T-helper 17 cell (primary cell): ENCODE measurements around the gene HSF2. TPM values are rescaled to one million over a fixed set of nuclear protein-coding genes. Genes with fewer than 3 reads are reported as not detected.

Experiments
- ATAC-seq: fragments of 150-1000 bp; cut with Tn5 transposase; 2 replicates; pipeline ENCODE4 v1.10.0; 2021; ENCODE audit warnings: mild to moderate bottlenecking, moderate library complexity
- DNase-seq, 3 donors: peaks; one replicate each; pipeline versions ENCODE4 v3.0.0 to v3.0.0-alpha.2; 2020 to 2021
- H3K9me3 ChIP-seq: one replicate; pipeline ENCODE4 v1.7.0; 2013; ENCODE audit warnings: low read length, mild to moderate bottlenecking; ENCODE audit not compliant: control insufficient read depth, poor library complexity, severe bottlenecking
- H3K27ac Mint-ChIP-seq: one replicate; pipeline ENCODE4 v1.8.0; 2022; ENCODE audit warnings: mild to moderate bottlenecking, moderate library complexity, mixed read lengths
- H3K27me3 Mint-ChIP-seq: one replicate; pipeline ENCODE4 v1.8.0; 2022; ENCODE audit warnings: mixed read lengths
- H3K36me3 Mint-ChIP-seq: one replicate; pipeline ENCODE4 v1.8.0; 2022; ENCODE audit warnings: low read depth, mixed read lengths
- H3K4me1 Mint-ChIP-seq: one replicate; pipeline ENCODE4 v1.8.0; 2022; ENCODE audit warnings: mild to moderate bottlenecking, mixed read lengths
- H3K4me3 Mint-ChIP-seq: one replicate; pipeline ENCODE4 v1.8.0; 2022; ENCODE audit warnings: mild to moderate bottlenecking, moderate library complexity, mixed read lengths
- total RNA-seq, 4 donors: library from RNA in 2 of 4; stranded (reverse) in 2 of 4; gene quantifications; one replicate each; pipeline ENCODE4 v1.2.3 and lab custom pipeline; 2022 to 2026

HSF2 gene
- total RNA-seq (10 to 100 TPM; 16.1 to 20.4 TPM), total RNA-seq (lab: John Stamatoyannopoulos, UW) (27.0 to 28.2 reads per million in 2 donors)

- H3K27me3 Mint-ChIP-seq, result no peaks in the 10 kb centered on the region
- peak; percentile 99 for ATAC-seq
- no peaks in the 10 kb centered on the region for H3K9me3 ChIP-seq
- H3K27ac Mint-ChIP-seq, result peak within 1 kb of the TSS; percentile 91
- peak within 1 kb of the TSS; percentile 98 for H3K4me3 Mint-ChIP-seq
- H3K4me1 Mint-ChIP-seq, result peaks cover 20% of the 10 kb centered on the region
- DNase-seq, result peak; percentile 84 to 92 (median 90)
- peaks cover 2% of the 10 kb centered on the region for H3K36me3 Mint-ChIP-seq
These were observed at the start of gene HSF2 for GRCh38 chr6:122399348-122400120. TSS of gene HSF2 (plus strand) at chr6:122399652. CDS start at chr6:122399738, 86 bp downstream.

GRCh38 chr6:122352981-122353664 lies 46.3 kb upstream of the HSF2 start:
- Mint-ChIP-seq H3K4me3 (no peak overlapping the region), H3K4me1 (no peaks in the 10 kb centered on the region), H3K36me3 (no peaks in the 10 kb centered on the region), H3K27ac (no peak overlapping the region), H3K27me3 (peaks cover 23% of the 10 kb centered on the region)
- no peaks in the 10 kb centered on the region for H3K9me3 ChIP-seq
- ATAC-seq (no peak), DNase-seq (no peak)

GRCh38 chr6:122360809-122361208 lies 38.6 kb upstream of the HSF2 start:
- Mint-ChIP-seq H3K4me1 (no peaks in the 10 kb centered on the region), H3K27me3 (peaks cover 22% of the 10 kb centered on the region), H3K4me3 (no peak overlapping the region), H3K36me3 (peaks cover 2% of the 10 kb centered on the region), H3K27ac (no peak overlapping the region)
- ATAC-seq (no peak), DNase-seq (no peak)
- no peaks in the 10 kb centered on the region for H3K9me3 ChIP-seq

GRCh38 chr6:122361314-122361979 lies 38.0 kb upstream of the HSF2 start:
- Mint-ChIP-seq H3K27ac (no peak overlapping the region), H3K27me3 (peaks cover 22% of the 10 kb centered on the region), H3K4me1 (no peaks in the 10 kb centered on the region), H3K4me3 (no peak overlapping the region), H3K36me3 (peaks cover 2% of the 10 kb centered on the region)
- H3K9me3 ChIP-seq, result no peaks in the 10 kb centered on the region
- ATAC-seq (no peak), DNase-seq (no peak)

GRCh38 chr6:122363769-122364483 lies 35.5 kb upstream of the HSF2 start:
- Mint-ChIP-seq H3K4me3 (no peak overlapping the region), H3K4me1 (no peaks in the 10 kb centered on the region), H3K36me3 (peaks cover 2% of the 10 kb centered on the region), H3K27me3 (peaks cover 15% of the 10 kb centered on the region), H3K27ac (no peak overlapping the region)
- H3K9me3 ChIP-seq, result no peaks in the 10 kb centered on the region
- DNase-seq, result no peak
- ATAC-seq, result no peak

- no peak for ATAC-seq
- DNase-seq, result no peak
- no peaks in the 10 kb centered on the region for H3K36me3 Mint-ChIP-seq
- no peak overlapping the region for H3K4me3 Mint-ChIP-seq
- H3K27me3 Mint-ChIP-seq, result peaks cover 17% of the 10 kb centered on the region
- no peaks in the 10 kb centered on the region for H3K9me3 ChIP-seq
- H3K4me1 Mint-ChIP-seq, result no peaks in the 10 kb centered on the region
- no peak overlapping the region for H3K27ac Mint-ChIP-seq
These were observed 33.6 kb upstream of the HSF2 start for GRCh38 chr6:122365775-122366403.

GRCh38 chr6:122367171-122367570 lies 32.3 kb upstream of the HSF2 start:
- ATAC-seq, result no peak
- H3K9me3 ChIP-seq, result no peaks in the 10 kb centered on the region
- Mint-ChIP-seq H3K4me3 (no peak overlapping the region), H3K36me3 (no peaks in the 10 kb centered on the region), H3K27ac (no peak overlapping the region), H3K27me3 (peaks cover 13% of the 10 kb centered on the region), H3K4me1 (no peaks in the 10 kb centered on the region)
- DNase-seq, result no peak

- H3K36me3 Mint-ChIP-seq, result no peaks in the 10 kb centered on the region
- peaks cover 10% of the 10 kb centered on the region for H3K27me3 Mint-ChIP-seq
- peaks cover 2% of the 10 kb centered on the region for H3K4me1 Mint-ChIP-seq
- DNase-seq (no peak), ATAC-seq (no peak)
- no peak overlapping the region for H3K4me3 Mint-ChIP-seq
- H3K27ac Mint-ChIP-seq, result no peak overlapping the region
- H3K9me3 ChIP-seq, result no peaks in the 10 kb centered on the region
These were observed 29.9 kb upstream of the HSF2 start for GRCh38 chr6:122369536-122369935.

- no peak overlapping the region for H3K27ac Mint-ChIP-seq
- ATAC-seq (no peak), DNase-seq (no peak)
- H3K27me3 Mint-ChIP-seq, result peaks cover 25% of the 10 kb centered on the region
- H3K4me3 Mint-ChIP-seq, result no peak overlapping the region
- peaks cover 2% of the 10 kb centered on the region for H3K36me3 Mint-ChIP-seq
- no peaks in the 10 kb centered on the region for H3K9me3 ChIP-seq
- peaks cover 15% of the 10 kb centered on the region for H3K4me1 Mint-ChIP-seq
These were observed 26.8 kb upstream of the HSF2 start for GRCh38 chr6:122372647-122373046.

- H3K9me3 ChIP-seq, result no peaks in the 10 kb centered on the region
- ATAC-seq, result no peak
- DNase-seq, result no peak
- Mint-ChIP-seq H3K27ac (no peak overlapping the region), H3K4me3 (no peak overlapping the region), H3K36me3 (peaks cover 2% of the 10 kb centered on the region), H3K27me3 (peaks cover 25% of the 10 kb centered on the region), H3K4me1 (peaks cover 15% of the 10 kb centered on the region)
These were observed 25.1 kb upstream of the HSF2 start for GRCh38 chr6:122374307-122374706.

GRCh38 chr6:122376246-122376645 lies 23.2 kb upstream of the HSF2 start:
- no peaks in the 10 kb centered on the region for H3K9me3 ChIP-seq
- ATAC-seq (no peak), DNase-seq (no peak)
- H3K27me3 Mint-ChIP-seq, result peaks cover 33% of the 10 kb centered on the region
- peaks cover 15% of the 10 kb centered on the region for H3K4me1 Mint-ChIP-seq
- H3K4me3 Mint-ChIP-seq, result peak overlapping the region; percentile 84
- peaks cover 2% of the 10 kb centered on the region for H3K36me3 Mint-ChIP-seq
- no peak overlapping the region for H3K27ac Mint-ChIP-seq

GRCh38 chr6:122381494-122382265 lies 17.8 kb upstream of the HSF2 start:
- H3K36me3 Mint-ChIP-seq, result no peaks in the 10 kb centered on the region
- H3K4me3 Mint-ChIP-seq, result no peak overlapping the region
- ATAC-seq (peak; percentile 94), DNase-seq (peak in 2 of 3 donors; percentile 26 to 45)
- no peaks in the 10 kb centered on the region for H3K9me3 ChIP-seq
- H3K4me1 Mint-ChIP-seq, result peaks cover 8% of the 10 kb centered on the region
- H3K27me3 Mint-ChIP-seq, result peaks cover 34% of the 10 kb centered on the region
- H3K27ac Mint-ChIP-seq, result no peak overlapping the region
